Measurements from ENCODE around the gene DMBX1. TPM values are rescaled to one million over a fixed set of nuclear protein-coding genes. Genes with fewer than 3 reads are reported as not detected.

DMBX1 gene
- total and polyA plus RNA-seq, 9 of the 15 experiments (the other 6 are each of a cell fraction or from before 2014, with no cell fraction given): 0.25 to 4.3 (median 1.0) TPM

- TF ChIP-seq HINFP (tag; conservative IDR thresholded peaks at IDR 0.05; ENCODE audit: low read depth): no peak
- no peak for TF ChIP-seq ARID2 (IDR thresholded peaks at IDR 0.05)
- TF ChIP-seq IRF1 (CRISPR knock-in tag; IDR thresholded peaks at IDR 0.05; ENCODE audit: borderline replicate concordance): no peak
- no peak for TF ChIP-seq HNRNPK (IDR thresholded peaks at IDR 0.05; ENCODE audit: low read depth, low read length, poor library complexity, severe bottlenecking)
- TF ChIP-seq ZNF551 (CRISPR knock-in tag; IDR thresholded peaks at IDR 0.05): no peak
- TF ChIP-seq HCFC1 (IDR thresholded peaks at IDR 0.05; ENCODE audit: low read depth, low read length): no peak
- no peak for TF ChIP-seq MAFF (IDR thresholded peaks at IDR 0.05; ENCODE audit: low read length)
- TF ChIP-seq L3MBTL2 (IDR thresholded peaks at IDR 0.05): 0 out of 2 replicates have a peak, but pooled peaks have one; percentile 20
- TF ChIP-seq CREBBP (IDR thresholded peaks at IDR 0.05; ENCODE audit: low read depth, low read length): no peak
- no peak for TF ChIP-seq ZFP36 (IDR thresholded peaks at IDR 0.05; ENCODE audit: low read depth, low read length, partially characterized antibody)
- no peak for TF ChIP-seq EGR1 (conservative IDR thresholded peaks at IDR 0.05)
- TF ChIP-seq XRCC3 (IDR thresholded peaks at IDR 0.05): no peak
- TF ChIP-seq RBFOX2 (IDR thresholded peaks at IDR 0.05; ENCODE audit: low read depth, low read length): peak; percentile 69
- TF ChIP-seq RB1 (IDR thresholded peaks at IDR 0.05; ENCODE audit: low read depth): peak; percentile 59; the same call in 1 of the 2 replicates
- no peak for TF ChIP-seq NONO (IDR thresholded peaks at IDR 0.05; ENCODE audit: low read depth in 2 of 2, low read length in 1 of 2)
Measured at GRCh38 chr1:46489638-46490405, at the start of gene DMBX1 (continued).
